Retinal pigment epithelial cell (primary cell): ENCODE results near the gene DHRS7B.

Experiments
- DNase-seq: peaks from one replicate; pipeline ENCODE4 v3.0.0-alpha.2; 2010; ENCODE audit warnings: low read depth
- H3K4me3 ChIP-seq: 2 replicates; pipeline ENCODE4 v1.5.1; 2011; ENCODE audit warnings: mild to moderate bottlenecking, low read length, control low read depth, moderate library complexity
- CTCF ChIP-seq: conservative IDR thresholded peaks from 2 replicates; pipeline ENCODE4 v1.5.1; 2011; ENCODE audit warnings: low read depth, low read length, control low read depth, inconsistent platforms

Gene DHRS7B

GRCh38 chr17:21172846-21173245 is 46.1 kb downstream of the DHRS7B start:
- TF ChIP-seq CTCF = no peak
- no peak overlapping the region for H3K4me3 ChIP-seq
- DNase-seq = no peak

- H3K4me3 ChIP-seq = no peak overlapping the region
- no peak for DNase-seq
- no peak for TF ChIP-seq CTCF
Measured at GRCh38 chr17:21173543-21173942, 46.8 kb downstream of the DHRS7B start.

GRCh38 chr17:21174186-21174585 is 47.4 kb downstream of the DHRS7B start:
- H3K4me3 ChIP-seq = no peak overlapping the region
- DNase-seq = no peak
- TF ChIP-seq CTCF = no peak

GRCh38 chr17:21174713-21175112 is 47.9 kb downstream of the DHRS7B start:
- H3K4me3 ChIP-seq = no peak overlapping the region
- no peak for TF ChIP-seq CTCF
- no peak for DNase-seq

- no peak for DNase-seq
- H3K4me3 ChIP-seq = no peak overlapping the region
- TF ChIP-seq CTCF = no peak
Measured at GRCh38 chr17:21176773-21177395, 50.1 kb downstream of the DHRS7B start.

- DNase-seq = no peak
Measured at GRCh38 chr17:21177401-21177800, 50.6 kb downstream of the DHRS7B start.

More at GRCh38 chr17:21177401-21177800, 50.6 kb downstream of the DHRS7B start:
- no peak for TF ChIP-seq CTCF
- H3K4me3 ChIP-seq = no peak overlapping the region
